Measurements from ENCODE around the gene SAMD9.
"Not testable (repeated sequence)": the region's sequence is repeated elsewhere in the genome, so short reads cannot be mapped to it uniquely, and the experiment has no call there.

SAMD9 gene

DNA sequence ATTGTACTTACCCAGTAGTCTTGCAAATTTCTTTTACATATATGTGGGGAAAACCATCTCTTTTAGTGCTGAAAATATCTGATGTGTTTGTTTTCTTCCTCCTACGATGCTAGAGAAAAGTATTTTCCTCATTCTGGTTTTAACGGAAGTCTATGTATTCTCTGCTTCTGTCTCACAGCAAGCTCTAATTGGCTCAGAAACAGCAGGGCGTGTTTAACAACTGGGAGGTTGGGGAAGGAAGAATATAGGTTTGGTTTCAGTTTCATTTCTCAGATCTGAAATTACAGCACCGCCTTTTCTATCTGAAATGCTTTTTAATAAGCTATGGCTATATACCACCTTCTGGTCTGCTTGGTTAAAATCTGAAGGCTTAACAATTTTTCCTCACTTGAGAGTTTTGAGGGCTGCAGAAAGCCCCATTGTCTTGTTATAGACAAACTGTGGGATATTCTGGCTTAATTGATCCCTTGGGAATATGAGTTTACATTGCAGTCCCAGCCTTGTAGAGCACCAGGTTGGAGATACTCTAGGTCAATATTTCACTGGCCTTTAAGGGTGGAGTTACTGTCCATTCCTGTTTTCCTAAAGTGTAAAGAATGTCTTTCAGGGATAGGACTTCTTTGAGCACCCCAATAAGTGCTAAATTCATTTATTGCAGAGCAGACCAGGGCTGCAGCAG is at the start of gene SAMD9:
Gene SAMD9, minus strand, starts transcription at position 128 of the 679 bp plus-strand sequence. CDS start 11,882 bp downstream, outside the sequence.
- peak; percentile 96 for DNase-seq (ENCODE audit: low spot score)

- DNase-seq (ENCODE audit: low spot score), result peak; percentile 49
Observed at GRCh38 chr7:93165447-93165846, 47.7 kb upstream of the SAMD9 start.

DNA sequence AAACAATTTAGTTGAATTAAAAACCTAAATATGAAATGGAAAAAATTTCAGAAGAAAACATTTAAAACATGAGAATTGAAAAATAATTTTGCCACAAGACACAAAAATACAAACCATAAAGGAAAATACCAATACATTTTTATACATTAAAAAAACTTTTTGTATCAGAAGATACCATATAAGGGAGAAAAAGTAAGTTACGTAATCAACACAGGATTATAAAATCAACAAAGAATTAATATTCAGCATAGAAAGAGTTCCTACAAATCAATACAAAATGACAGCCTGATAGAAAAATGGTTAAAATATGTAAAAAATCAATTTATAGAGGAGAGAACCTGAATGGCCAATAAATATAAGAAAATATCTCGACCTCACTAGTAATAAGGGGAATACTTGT is 47.0 kb upstream of the SAMD9 start:
- DNase-seq (ENCODE audit: low spot score), result no peak

DNA sequence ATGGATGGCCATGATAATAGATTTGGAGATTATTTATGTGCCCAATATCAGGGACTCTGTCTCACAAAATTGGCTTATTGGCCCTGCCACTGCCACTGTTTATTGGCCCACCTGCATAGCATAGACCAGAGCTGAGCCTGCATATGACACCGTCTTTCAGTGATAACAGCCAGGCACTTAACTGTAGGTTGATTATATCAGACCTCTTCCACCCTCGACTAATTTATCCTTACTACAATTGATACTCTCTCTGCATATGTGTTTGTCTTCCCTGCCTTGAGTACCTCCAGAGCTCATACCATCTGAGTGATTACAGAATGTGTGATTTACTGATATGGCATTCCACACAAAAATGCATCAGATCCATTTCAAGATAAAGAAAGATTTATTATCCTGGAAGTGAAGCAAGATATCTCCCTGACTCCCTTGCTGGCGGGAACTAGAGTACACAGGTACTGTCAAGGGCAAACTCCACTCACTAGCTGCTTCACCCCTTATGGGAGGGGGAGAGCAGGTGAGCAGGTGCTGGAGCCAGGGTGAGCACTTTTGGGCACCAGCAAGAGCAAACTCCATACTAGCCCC is 43.5 kb upstream of the SAMD9 start:
- DNase-seq (ENCODE audit: low spot score), result no peak

- DNase-seq (ENCODE audit: low spot score), result no peak
Observed at GRCh38 chr7:93160410-93160809, 42.6 kb upstream of the SAMD9 start.

- DNase-seq (ENCODE audit: low spot score), result no peak
Observed at GRCh38 chr7:93159490-93159889, 41.7 kb upstream of the SAMD9 start.

DNA sequence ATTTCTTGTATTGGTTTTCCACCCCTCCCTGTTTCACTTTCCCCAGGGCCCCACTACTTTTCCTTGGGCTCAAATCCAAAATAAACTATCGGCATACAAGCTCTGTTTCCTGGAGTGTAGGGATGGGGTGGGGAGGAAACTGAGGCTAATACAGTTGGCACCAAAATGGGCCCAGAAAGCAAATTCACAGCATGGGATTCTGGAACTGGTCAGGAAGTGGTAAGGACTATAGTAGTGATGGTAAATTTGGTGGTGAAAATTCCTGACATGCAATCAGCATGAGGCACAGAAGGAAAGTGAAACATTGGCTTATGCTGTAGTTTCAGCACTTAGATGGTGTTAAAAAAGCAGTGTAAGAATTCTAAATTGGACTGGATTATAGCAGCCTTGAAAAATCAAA is 39.1 kb upstream of the SAMD9 start:
- DNase-seq (ENCODE audit: low spot score), result no peak

DNA sequence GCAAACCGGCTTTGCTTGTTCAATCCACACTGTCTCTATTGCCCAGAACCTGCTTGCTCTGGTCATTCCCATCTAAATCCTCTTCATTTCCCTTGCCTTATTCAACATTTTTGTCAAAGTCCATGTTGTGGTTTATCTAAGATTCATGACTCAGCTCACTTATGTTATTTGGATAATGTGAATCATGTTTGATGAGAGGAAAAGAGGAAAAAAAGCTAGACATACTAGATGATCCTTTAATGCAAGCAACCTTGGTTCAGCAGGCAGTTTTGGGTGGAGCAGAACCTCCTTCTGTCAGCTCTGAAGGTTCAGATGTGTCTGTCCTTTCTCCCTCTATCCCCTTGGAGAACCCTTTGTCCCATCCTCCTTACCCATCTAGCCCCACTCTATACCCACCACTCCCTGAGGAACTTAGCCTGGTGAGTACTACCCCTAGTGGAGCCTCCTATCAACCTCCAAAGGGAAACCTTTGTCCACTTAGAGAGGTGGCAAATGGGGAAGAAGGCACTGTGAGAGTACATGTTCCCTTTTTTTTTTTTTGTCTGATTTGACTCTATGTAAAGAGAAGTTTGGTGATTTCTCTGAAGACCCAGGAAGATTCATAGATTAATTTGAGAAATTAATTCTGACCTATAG is 32.5 kb upstream of the SAMD9 start:
- no peak for DNase-seq (ENCODE audit: low spot score)

DNA sequence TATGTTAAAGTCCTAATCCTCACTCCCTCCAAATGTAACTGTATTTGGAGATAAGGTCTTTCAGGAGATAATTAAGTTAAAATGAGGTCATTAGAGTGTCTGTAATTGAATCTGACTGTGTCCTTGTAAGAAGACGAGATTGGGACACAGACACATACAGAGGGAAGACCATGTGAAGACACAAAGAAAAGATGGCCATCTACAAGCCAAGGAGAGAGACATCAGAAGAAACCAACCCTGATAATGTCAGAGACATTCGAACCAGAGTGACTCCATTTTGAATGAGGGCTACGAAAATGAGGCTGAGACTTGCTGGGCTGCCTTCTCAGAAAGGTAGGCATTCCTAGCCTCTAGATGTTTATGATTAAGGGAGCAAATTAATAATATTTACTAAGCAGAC is 30.9 kb upstream of the SAMD9 start:
- DNase-seq (ENCODE audit: low spot score), result no peak

- DNase-seq (ENCODE audit: low spot score), result peak; percentile 69
Observed at GRCh38 chr7:93148144-93148543, 30.4 kb upstream of the SAMD9 start, which contains the start of gene SAMD9L. Gene SAMD9L, minus strand, starts transcription at chr7:93148385. Its CDS starts 12,414 bp downstream, at chr7:93135971.

- peak; percentile 63 for DNase-seq (ENCODE audit: low spot score)
Observed at GRCh38 chr7:93147363-93147762, 29.6 kb upstream of the SAMD9 start.

- peak; percentile 31 for DNase-seq (ENCODE audit: low spot score)
Observed at GRCh38 chr7:93146472-93147141, 28.8 kb upstream of the SAMD9 start.

DNA sequence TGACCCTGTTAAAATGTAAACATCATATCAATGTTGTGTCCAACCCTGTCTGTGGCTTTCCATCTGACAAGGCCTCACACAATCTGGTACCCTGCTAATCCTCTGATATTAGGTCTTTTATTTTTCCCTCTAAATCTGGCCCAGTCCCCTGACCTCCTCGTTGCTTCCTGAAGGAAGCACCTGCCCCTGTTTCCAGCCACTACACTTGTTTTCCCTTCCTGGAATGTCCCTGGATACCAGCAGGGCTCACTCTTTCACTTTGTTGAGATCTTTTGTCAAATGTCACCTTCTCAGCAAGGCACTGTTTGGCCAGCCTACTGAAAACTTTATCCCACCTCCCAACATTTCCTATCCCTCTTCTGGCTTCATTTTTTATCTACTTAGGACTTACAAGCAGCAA is 28.3 kb upstream of the SAMD9 start:
- DNase-seq (ENCODE audit: low spot score), result no peak

DNA sequence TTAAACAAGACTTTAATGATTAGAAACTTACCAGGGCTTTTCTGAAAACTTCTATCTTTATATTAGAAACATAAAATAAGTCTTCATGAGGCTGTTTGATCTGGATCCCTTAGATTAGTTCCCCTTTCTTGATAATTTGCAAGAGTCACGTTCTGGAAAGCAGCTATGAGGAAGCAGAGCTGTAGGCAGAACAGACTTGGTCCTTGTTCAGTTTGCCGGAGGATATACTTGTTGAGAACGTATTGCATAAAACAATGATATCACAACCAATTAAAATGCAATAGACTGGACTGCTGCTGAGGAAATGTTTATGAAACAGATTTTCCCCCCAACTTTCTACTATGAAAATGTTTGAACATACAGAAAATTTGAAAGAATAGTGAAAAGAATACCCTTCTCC is 27.6 kb upstream of the SAMD9 start:
- DNase-seq (ENCODE audit: low spot score), result no peak

GRCh38 chr7:93142127-93142526 is 24.3 kb upstream of the SAMD9 start:
- DNase-seq (ENCODE audit: low spot score), result no peak

DNA sequence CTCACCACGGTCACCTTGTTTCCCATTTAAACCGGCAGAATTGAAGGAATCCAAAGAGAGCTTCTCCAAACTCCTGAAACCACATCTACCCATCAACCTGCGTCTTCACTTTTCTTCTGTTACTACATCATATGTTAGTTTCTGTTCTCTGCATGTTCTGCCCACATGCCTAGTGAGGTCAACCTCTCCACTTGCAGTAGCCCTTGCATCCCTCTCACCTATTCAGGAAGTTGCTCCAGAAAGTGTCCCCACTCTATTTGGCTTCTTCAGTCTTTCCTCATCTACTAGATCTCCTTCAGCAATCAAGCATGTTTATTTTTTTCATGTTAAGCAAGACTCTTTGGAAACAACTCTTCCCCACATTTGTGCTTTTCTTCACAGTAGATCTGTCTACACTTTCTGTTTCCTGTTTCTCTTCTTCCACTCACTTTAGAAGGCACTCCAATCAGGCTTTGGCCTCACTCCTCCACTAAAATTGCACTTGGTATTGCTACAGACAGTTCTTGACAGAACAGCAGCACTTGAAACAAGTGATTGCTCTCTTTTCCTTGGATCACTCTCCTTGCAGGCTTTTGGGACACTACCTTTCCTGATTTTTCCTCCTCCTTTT is 22.9 kb upstream of the SAMD9 start:
- no peak for DNase-seq (ENCODE audit: low spot score)

- DNase-seq (ENCODE audit: low spot score), result no peak
Observed at GRCh38 chr7:93138576-93138975, 20.8 kb upstream of the SAMD9 start.

DNA sequence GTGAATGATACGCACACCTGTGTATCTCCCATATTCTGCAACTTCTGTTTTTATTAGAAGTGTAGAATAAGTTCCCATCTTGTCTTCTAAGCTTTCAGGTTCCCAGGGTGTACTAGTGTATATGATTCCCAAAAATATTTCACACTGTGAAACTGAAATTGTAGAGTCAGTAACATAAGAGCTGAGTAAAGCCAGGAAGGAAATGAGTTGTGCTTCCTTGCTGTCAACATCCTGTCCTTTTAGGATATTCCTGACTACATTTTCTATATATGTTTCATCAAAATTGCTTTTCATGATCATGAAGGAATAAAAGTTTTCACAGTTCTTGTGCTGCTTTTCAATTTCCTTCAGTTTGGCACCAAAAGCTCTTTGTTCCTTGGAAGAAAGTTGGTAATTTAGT is 15.2 kb upstream of the SAMD9 start:
- DNase-seq (ENCODE audit: low spot score), result no peak

GRCh38 chr7:93132216-93132615 is 14.4 kb upstream of the SAMD9 start:
- DNase-seq (ENCODE audit: low spot score), result no peak

DNA sequence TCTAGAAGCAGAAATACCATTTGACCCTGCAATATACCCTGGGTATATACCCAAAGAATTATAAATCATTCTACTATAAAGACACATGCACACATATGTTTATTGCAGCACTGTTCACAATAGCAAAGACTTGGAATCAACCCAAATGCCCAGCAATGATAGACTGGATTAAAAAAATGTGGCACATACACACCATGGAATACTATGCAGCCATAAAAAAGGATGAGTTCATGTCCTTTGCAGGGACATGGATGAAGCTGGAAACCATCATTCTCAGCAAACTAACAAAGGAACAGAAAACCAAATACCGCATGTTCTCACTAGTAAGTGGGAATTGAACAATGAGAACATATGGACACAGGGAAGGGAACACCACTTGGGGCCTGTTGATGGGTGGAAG is 9.2 kb upstream of the SAMD9 start:
- DNase-seq (ENCODE audit: low spot score), result not testable (repeated sequence)

GRCh38 chr7:93123532-93123931 is 5.8 kb upstream of the SAMD9 start:
- DNase-seq (ENCODE audit: low spot score), result not testable (repeated sequence)

Measured in NAMALWA (cell line).